Activated CD4-positive, alpha-beta T cell treated with anti-CD3 and anti-CD28 coated beads, Interleukin-2, amount 10 ng/mL, durations not matched to agents 7 days and 5 days (primary cell): ENCODE measurements around the gene C9orf72. TPM values are rescaled to one million over a fixed set of nuclear protein-coding genes. Genes with fewer than 3 reads are reported as not detected.
"Not testable (repeated sequence)": the region's sequence is repeated elsewhere in the genome, so short reads cannot be mapped to it uniquely, and the experiment has no call there.

Experiments
- CTCF ChIA-PET: fragments of 350-600 bp; sonication (Branson Sonifier 250); formaldehyde crosslinking; loops from one replicate; lab custom pipeline; 2021; ENCODE audit warnings: antibody characterized with exemption; lab: Charles Lee
- POLR2A ChIA-PET: fragments of 350-600 bp; sonication (Branson Sonifier 250); formaldehyde crosslinking; loops from one replicate; lab custom pipeline; 2021; ENCODE audit warnings: antibody characterized with exemption; lab: Charles Lee
- DNase-seq: peaks from one replicate; pipeline ENCODE4 v3.0.0-alpha.2; 2020
- H3K27ac Mint-ChIP-seq: one replicate; pipeline ENCODE4 v1.8.0; 2021; ENCODE audit warnings: mild to moderate bottlenecking, moderate library complexity, mixed read lengths
- H3K27me3 Mint-ChIP-seq: one replicate; pipeline ENCODE4 v1.8.0; 2021; ENCODE audit warnings: mixed read lengths
- H3K36me3 Mint-ChIP-seq: one replicate; pipeline ENCODE4 v1.8.0; 2021; ENCODE audit warnings: low read depth, mixed read lengths
- H3K4me1 Mint-ChIP-seq: one replicate; pipeline ENCODE4 v1.8.0; 2021; ENCODE audit warnings: mixed read lengths
- H3K4me3 Mint-ChIP-seq: one replicate; pipeline ENCODE4 v1.8.0; 2021; ENCODE audit warnings: mild to moderate bottlenecking, moderate library complexity, mixed read lengths
- H3K9me3 Mint-ChIP-seq: one replicate; pipeline ENCODE4 v1.8.0; 2021; ENCODE audit warnings: mixed read lengths
- total RNA-seq, 2 experiments: library from RNA; stranded (reverse); gene quantifications; one replicate each; pipeline ENCODE4 v1.2.3, GENCODE V29; 2021

C9orf72 gene
- total RNA-seq, 2 experiments from 2014 or later, result 12.9 to 13.3 TPM

- CTCF ChIA-PET, result no interaction called here
- no peak overlapping the region for H3K4me3 Mint-ChIP-seq
- POLR2A ChIA-PET, result no interaction called here
- H3K27me3 Mint-ChIP-seq, result no peaks in the 10 kb centered on the region
- no peak for DNase-seq
- peaks cover 2% of the 10 kb centered on the region for H3K9me3 Mint-ChIP-seq
- H3K27ac Mint-ChIP-seq, result no peak overlapping the region
- H3K4me1 Mint-ChIP-seq, result no peaks in the 10 kb centered on the region
- H3K36me3 Mint-ChIP-seq, result no peaks in the 10 kb centered on the region
These were observed 55.3 kb downstream of the C9orf72 start for GRCh38 chr9:27518006-27518405.

GRCh38 chr9:27514551-27514950 is 58.7 kb downstream of the C9orf72 start:
- no peak overlapping the region for H3K27ac Mint-ChIP-seq
- H3K36me3 Mint-ChIP-seq, result no peaks in the 10 kb centered on the region
- no peaks in the 10 kb centered on the region for H3K4me1 Mint-ChIP-seq
- H3K4me3 Mint-ChIP-seq, result no peak overlapping the region
- H3K27me3 Mint-ChIP-seq, result no peaks in the 10 kb centered on the region
- CTCF ChIA-PET, result interaction anchor here (1.6 kb wide), 1 partner anchor 26 kb away, joined by 8 read pairs; no protein-coding TSS in a partner anchor
- DNase-seq, result no peak
- POLR2A ChIA-PET, result no interaction called here
- peaks cover 2% of the 10 kb centered on the region for H3K9me3 Mint-ChIP-seq

GRCh38 chr9:27511771-27512170 is 61.5 kb downstream of the C9orf72 start:
- ChIA-PET CTCF (interaction anchor here (1.3 kb wide), 1 partner anchor 51 kb away, joined by 3 read pairs; no protein-coding TSS in a partner anchor), POLR2A (interaction anchor here (0.7 kb wide), 1 partner anchor 31 kb away, joined by 3 read pairs; no protein-coding TSS in a partner anchor)
- DNase-seq, result no peak
- no peak overlapping the region for H3K27ac Mint-ChIP-seq
- H3K4me1 Mint-ChIP-seq, result no peaks in the 10 kb centered on the region
- H3K9me3 Mint-ChIP-seq, result peaks cover 2% of the 10 kb centered on the region
- H3K27me3 Mint-ChIP-seq, result no peaks in the 10 kb centered on the region
- H3K4me3 Mint-ChIP-seq, result no peak overlapping the region
- H3K36me3 Mint-ChIP-seq, result no peaks in the 10 kb centered on the region

- POLR2A ChIA-PET, result no interaction called here
These were observed 62.5 kb downstream of the C9orf72 start for GRCh38 chr9:27510780-27511179.

DNA sequence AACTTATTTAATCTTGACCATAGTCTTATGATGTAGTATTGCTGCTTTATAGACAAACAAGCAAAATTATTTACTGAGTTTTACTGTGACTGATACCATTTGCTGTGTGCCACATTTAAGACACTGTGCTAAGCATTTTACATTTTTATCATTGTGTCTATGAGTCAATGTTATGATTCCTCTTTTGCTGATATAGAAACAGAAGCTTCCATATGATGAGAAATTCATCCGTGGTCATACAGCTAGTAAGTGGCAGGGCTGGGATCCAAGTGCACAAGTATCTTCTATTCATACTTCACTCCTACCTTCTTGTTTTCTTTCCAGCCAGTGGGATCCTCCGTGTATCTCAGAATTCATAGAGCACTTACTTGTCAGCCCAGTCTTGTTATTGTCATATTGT is 66.3 kb downstream of the C9orf72 start:
- no peaks in the 10 kb centered on the region for H3K27me3 Mint-ChIP-seq
- no peaks in the 10 kb centered on the region for H3K4me1 Mint-ChIP-seq
- no peak for DNase-seq
- ChIA-PET POLR2A (no interaction called here), CTCF (no interaction called here)
- no peaks in the 10 kb centered on the region for H3K9me3 Mint-ChIP-seq
- H3K4me3 Mint-ChIP-seq, result no peak overlapping the region
- no peak overlapping the region for H3K27ac Mint-ChIP-seq
- no peaks in the 10 kb centered on the region for H3K36me3 Mint-ChIP-seq

More at GRCh38 chr9:27510780-27511179, 62.5 kb downstream of the C9orf72 start:
- peaks cover 2% of the 10 kb centered on the region for H3K9me3 Mint-ChIP-seq
- no peak overlapping the region for H3K4me3 Mint-ChIP-seq
- no peaks in the 10 kb centered on the region for H3K27me3 Mint-ChIP-seq
- H3K36me3 Mint-ChIP-seq, result no peaks in the 10 kb centered on the region
- no peak for DNase-seq
- no peaks in the 10 kb centered on the region for H3K4me1 Mint-ChIP-seq
- CTCF ChIA-PET, result interaction anchor here (0.6 to 1.3 kb wide), 2 partner anchors 52 to 177 kb away, joined by 3 read pairs; no protein-coding TSS in a partner anchor
- no peak overlapping the region for H3K27ac Mint-ChIP-seq

DNA sequence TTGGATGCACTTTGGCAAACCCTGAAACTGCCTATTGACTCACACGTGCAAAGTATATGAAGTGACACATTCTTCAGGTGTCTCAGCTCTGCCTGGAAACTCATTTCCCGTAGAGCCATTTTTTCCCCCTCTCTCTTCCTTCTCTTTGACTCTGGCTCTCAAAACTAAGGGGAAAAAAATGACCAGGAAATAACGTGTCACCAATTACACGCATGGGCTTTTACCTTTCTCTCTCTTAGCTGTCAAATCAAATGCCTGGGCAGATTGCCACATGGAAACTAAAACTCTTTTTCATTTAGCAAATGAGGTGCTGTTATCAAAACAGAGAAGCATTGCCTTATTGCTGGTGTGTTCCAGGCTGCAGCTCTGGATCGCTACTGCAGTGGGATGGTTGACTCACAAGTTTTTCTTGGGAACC is 67.5 kb downstream of the C9orf72 start:
- no peaks in the 10 kb centered on the region for H3K36me3 Mint-ChIP-seq
- DNase-seq, result no peak
- peaks cover 3% of the 10 kb centered on the region for H3K9me3 Mint-ChIP-seq
- no peak overlapping the region for H3K27ac Mint-ChIP-seq
- POLR2A ChIA-PET, result no interaction called here
- H3K4me3 Mint-ChIP-seq, result no peak overlapping the region
- H3K4me1 Mint-ChIP-seq, result no peaks in the 10 kb centered on the region
- H3K27me3 Mint-ChIP-seq, result no peaks in the 10 kb centered on the region
- CTCF ChIA-PET, result no interaction called here

DNA sequence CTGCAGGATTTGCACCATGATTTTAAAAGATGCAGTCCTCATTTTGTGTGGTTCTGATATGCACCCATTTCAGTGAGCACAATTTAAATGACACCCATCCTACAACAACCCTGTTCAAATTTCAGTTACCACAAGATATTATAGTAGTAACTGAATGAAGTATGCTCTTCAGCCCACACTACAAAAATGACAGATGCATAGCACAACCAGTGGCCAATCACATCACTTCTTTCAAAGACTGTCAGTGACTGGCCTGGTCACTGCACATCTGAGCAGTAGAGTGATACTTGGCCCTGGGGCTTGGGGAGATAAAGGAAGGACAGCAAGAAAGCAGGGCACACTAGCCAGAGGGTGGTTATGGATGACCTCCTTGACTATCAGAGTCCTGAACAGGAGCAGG is 69.0 kb downstream of the C9orf72 start:
- H3K4me1 Mint-ChIP-seq, result peaks cover 6% of the 10 kb centered on the region
- no peak for DNase-seq

GRCh38 chr9:27503623-27504022 is 69.7 kb downstream of the C9orf72 start:
- Mint-ChIP-seq H3K27ac (no peak overlapping the region), H3K36me3 (no peaks in the 10 kb centered on the region), H3K4me3 (no peak overlapping the region), H3K27me3 (no peaks in the 10 kb centered on the region), H3K4me1 (peaks cover 8% of the 10 kb centered on the region), H3K9me3 (peaks cover 3% of the 10 kb centered on the region)
- no peak for DNase-seq
- CTCF ChIA-PET, result no interaction called here
- POLR2A ChIA-PET, result no interaction called here

More for the DNA sequence above, 69.0 kb downstream of the C9orf72 start:
- ChIA-PET POLR2A (no interaction called here), CTCF (no interaction called here)
- Mint-ChIP-seq H3K4me3 (no peak overlapping the region), H3K36me3 (no peaks in the 10 kb centered on the region), H3K27ac (no peak overlapping the region), H3K27me3 (no peaks in the 10 kb centered on the region), H3K9me3 (peaks cover 3% of the 10 kb centered on the region)

- H3K27ac Mint-ChIP-seq, H3K36me3 Mint-ChIP-seq, H3K4me1 Mint-ChIP-seq, H3K9me3 Mint-ChIP-seq, H3K27me3 Mint-ChIP-seq, POLR2A ChIA-PET, H3K4me3 Mint-ChIP-seq, DNase-seq: not testable (repeated sequence)
- CTCF ChIA-PET, result interaction anchor here (0.6 kb wide), 1 partner anchor 177 kb away, joined by 3 read pairs; no protein-coding TSS in a partner anchor
These were observed 72.4 kb downstream of the C9orf72 start for GRCh38 chr9:27500902-27501301.

- DNase-seq, result no peak
- H3K36me3 Mint-ChIP-seq, result no peaks in the 10 kb centered on the region
- H3K4me3 Mint-ChIP-seq, result no peak overlapping the region
- no peak overlapping the region for H3K27ac Mint-ChIP-seq
- H3K27me3 Mint-ChIP-seq, result no peaks in the 10 kb centered on the region
- POLR2A ChIA-PET, result no interaction called here
- peaks cover 3% of the 10 kb centered on the region for H3K9me3 Mint-ChIP-seq
- H3K4me1 Mint-ChIP-seq, result peaks cover 8% of the 10 kb centered on the region
- CTCF ChIA-PET, result no interaction called here
These were observed 73.8 kb downstream of the C9orf72 start for GRCh38 chr9:27499451-27499850.

- CTCF ChIA-PET, result interaction anchor here (1.6 kb wide), 1 partner anchor 13 kb away, joined by 4 read pairs; no protein-coding TSS in a partner anchor
- no peaks in the 10 kb centered on the region for H3K27me3 Mint-ChIP-seq
- H3K27ac Mint-ChIP-seq, result no peak overlapping the region
- H3K9me3 Mint-ChIP-seq, result peaks cover 10% of the 10 kb centered on the region
- no peak for DNase-seq
- peaks cover 8% of the 10 kb centered on the region for H3K4me1 Mint-ChIP-seq
- POLR2A ChIA-PET, result no interaction called here
- no peak overlapping the region for H3K4me3 Mint-ChIP-seq
- H3K36me3 Mint-ChIP-seq, result no peaks in the 10 kb centered on the region
These were observed 75.3 kb downstream of the C9orf72 start for GRCh38 chr9:27497883-27498417.
